ENCODE data around the gene GSTK1. TPM values are rescaled to one million over a fixed set of nuclear protein-coding genes. Genes with fewer than 3 reads are reported as not detected.

GSTK1 gene
- total RNA-seq, 4 donors from 2014 or later = 58.2 to 173 (median 86.9) TPM

- Histone ChIP-seq H3K27me3 (no peaks in the 10 kb centered on the region), H3K36me3 (no peaks in the 10 kb centered on the region), H3K27ac (no peak overlapping the region), H3K4me3 (no peak overlapping the region), H3K9me3 (no peaks in the 10 kb centered on the region), H3K4me1 (no peaks in the 10 kb centered on the region)
- intact Hi-C loops (cut with DNase I; ENCODE audit: low total_unique reads) = no loop called here
- no peak for DNase-seq
- no peak for TF ChIP-seq POLR2A (IDR thresholded peaks at IDR 0.05)
- TF ChIP-seq, protein P1, sequence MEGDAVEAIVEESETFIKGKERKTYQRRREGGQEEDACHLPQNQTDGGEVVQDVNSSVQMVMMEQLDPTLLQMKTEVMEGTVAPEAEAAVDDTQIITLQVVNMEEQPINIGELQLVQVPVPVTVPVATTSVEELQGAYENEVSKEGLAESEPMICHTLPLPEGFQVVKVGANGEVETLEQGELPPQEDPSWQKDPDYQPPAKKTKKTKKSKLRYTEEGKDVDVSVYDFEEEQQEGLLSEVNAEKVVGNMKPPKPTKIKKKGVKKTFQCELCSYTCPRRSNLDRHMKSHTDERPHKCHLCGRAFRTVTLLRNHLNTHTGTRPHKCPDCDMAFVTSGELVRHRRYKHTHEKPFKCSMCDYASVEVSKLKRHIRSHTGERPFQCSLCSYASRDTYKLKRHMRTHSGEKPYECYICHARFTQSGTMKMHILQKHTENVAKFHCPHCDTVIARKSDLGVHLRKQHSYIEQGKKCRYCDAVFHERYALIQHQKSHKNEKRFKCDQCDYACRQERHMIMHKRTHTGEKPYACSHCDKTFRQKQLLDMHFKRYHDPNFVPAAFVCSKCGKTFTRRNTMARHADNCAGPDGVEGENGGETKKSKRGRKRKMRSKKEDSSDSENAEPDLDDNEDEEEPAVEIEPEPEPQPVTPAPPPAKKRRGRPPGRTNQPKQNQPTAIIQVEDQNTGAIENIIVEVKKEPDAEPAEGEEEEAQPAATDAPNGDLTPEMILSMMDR (IDR thresholded peaks at IDR 0.05) = no peak
Observed at GRCh38 chr7:143243614-143244013, 19.6 kb upstream of the GSTK1 start.

DNA sequence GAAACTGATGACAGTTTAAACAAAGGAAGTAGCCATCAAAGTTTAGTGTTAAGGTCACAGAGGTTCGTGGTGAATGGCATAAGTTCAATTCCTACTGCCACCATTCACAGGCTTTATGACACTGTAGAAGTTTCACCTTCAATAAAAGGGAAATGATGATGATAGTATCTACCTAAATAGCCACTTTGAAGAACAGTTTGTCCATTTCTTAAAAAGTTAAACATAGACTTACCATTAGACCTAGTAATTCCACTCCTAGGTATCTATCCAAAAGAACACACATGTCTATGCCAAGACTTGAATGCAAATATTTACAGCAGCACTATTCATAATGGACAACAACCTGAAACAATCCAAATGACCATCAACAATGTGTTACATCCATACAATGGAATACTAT, 18.9 kb upstream of the GSTK1 start:
- H3K4me1 ChIP-seq = no peaks in the 10 kb centered on the region
- no peak overlapping the region for H3K4me3 ChIP-seq
- no peaks in the 10 kb centered on the region for H3K9me3 ChIP-seq
- H3K27ac ChIP-seq = no peak overlapping the region
- DNase-seq = no peak
- intact Hi-C loops (cut with DNase I; ENCODE audit: low total_unique reads) = no loop called here
- no peaks in the 10 kb centered on the region for H3K36me3 ChIP-seq
- TF ChIP-seq, protein P1 (IDR thresholded peaks at IDR 0.05) = no peak
- no peak for TF ChIP-seq POLR2A (IDR thresholded peaks at IDR 0.05)
- no peaks in the 10 kb centered on the region for H3K27me3 ChIP-seq

DNA sequence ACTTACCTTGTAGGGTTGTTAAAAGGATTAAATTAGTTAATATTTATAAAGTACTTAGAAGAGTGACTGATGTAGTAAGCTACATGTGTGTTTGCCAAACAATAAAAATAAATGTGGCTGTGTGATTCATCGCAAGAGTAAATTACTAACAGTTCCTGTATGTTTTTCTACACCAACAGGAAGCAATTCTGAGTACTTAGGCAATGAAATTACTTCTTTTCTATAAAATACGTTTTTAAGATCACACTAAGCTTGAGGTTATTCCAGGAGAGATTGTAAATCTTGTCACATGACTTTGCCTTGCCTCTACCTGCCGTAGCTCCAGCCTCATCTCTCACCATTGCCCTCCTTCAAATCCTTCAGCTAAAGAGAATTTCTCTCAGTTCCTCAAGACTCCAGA, 18.1 kb upstream of the GSTK1 start:
- DNase-seq = no peak
- Histone ChIP-seq H3K9me3 (no peaks in the 10 kb centered on the region), H3K27me3 (no peaks in the 10 kb centered on the region), H3K36me3 (no peaks in the 10 kb centered on the region), H3K4me1 (no peaks in the 10 kb centered on the region), H3K4me3 (no peak overlapping the region), H3K27ac (no peak overlapping the region)
- intact Hi-C loops (cut with DNase I; ENCODE audit: low total_unique reads) = no loop called here
- TF ChIP-seq, protein P1 (IDR thresholded peaks at IDR 0.05) = no peak
- TF ChIP-seq POLR2A (IDR thresholded peaks at IDR 0.05) = no peak

DNA sequence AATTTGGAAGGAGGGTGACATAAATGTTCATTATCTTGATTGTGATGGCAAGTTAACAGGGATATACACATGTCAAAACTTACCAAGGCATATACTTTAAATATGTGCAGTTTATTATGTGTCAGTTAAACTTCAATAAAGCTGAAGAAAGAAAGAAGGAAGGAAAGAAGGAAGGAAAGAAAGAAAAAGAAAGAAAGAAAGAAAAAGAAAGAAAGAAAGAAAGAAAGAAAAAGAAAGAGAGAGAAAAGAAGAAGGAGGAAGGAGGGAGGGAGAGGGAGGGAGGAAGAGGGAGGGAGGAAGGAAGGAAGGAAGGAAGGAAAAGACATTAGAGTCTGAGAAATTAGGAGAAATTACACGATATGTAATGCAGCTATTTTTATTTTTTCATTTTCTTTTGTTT, 15.9 kb upstream of the GSTK1 start:
- TF ChIP-seq, protein P1 (IDR thresholded peaks at IDR 0.05) = no peak
- no peak for TF ChIP-seq POLR2A (IDR thresholded peaks at IDR 0.05)
- Histone ChIP-seq H3K36me3 (no peaks in the 10 kb centered on the region), H3K4me1 (no peaks in the 10 kb centered on the region), H3K4me3 (no peak overlapping the region), H3K9me3 (no peaks in the 10 kb centered on the region), H3K27ac (no peak overlapping the region), H3K27me3 (no peaks in the 10 kb centered on the region)
- intact Hi-C loops (cut with DNase I; ENCODE audit: low total_unique reads) = no loop called here
- no peak for DNase-seq

DNA sequence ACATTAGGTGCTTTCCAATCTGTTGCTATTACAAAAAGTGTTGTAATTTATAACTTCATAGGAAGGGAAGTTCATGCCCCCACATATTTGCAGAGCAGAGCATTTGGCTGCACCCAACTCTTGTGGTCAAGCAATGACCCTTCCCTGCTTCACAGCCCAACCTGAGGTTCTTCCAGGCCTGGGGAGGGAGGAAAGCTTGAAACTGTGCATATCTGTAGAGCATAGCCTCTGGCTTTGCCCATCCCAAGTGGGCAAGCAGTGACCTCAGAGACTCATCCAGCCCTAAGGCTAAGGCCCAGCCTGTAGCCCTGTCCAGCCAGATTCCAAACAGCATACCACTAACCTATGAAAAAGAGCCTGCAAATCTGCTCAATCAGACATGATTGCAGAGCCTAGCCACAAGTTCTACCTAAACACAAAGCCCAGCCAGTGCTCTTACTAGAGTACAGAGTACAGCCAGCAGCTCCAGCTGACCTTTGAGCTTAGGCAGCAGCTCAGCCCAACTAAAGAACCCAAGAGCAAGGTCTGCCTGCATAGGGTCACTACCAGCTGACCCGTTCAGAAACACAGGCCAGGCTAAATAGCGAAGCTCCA, 14.4 kb upstream of the GSTK1 start:
- intact Hi-C loops (cut with DNase I; ENCODE audit: low total_unique reads) = no loop called here
- no peak for DNase-seq
- Histone ChIP-seq H3K4me1 (no peaks in the 10 kb centered on the region), H3K27me3 (no peaks in the 10 kb centered on the region), H3K4me3 (no peak overlapping the region), H3K27ac (no peak overlapping the region), H3K36me3 (no peaks in the 10 kb centered on the region), H3K9me3 (no peaks in the 10 kb centered on the region)
- TF ChIP-seq, protein P1 (IDR thresholded peaks at IDR 0.05) = no peak
- no peak for TF ChIP-seq POLR2A (IDR thresholded peaks at IDR 0.05)

All from uterus (tissue), 4 donors.